Mononuclear cell (primary cell): ENCODE measurements around the gene ABHD17A. TPM values are rescaled to one million over a fixed set of nuclear protein-coding genes. Genes with fewer than 3 reads are reported as not detected.

Source experiments
- H3K27me3 ChIP-seq: 2 replicates; pipeline ENCODE4 v1.6.0; 2011; ENCODE audit warnings: low read length, control low read depth; ENCODE audit not compliant: insufficient read depth
- H3K4me1 ChIP-seq: 2 replicates; pipeline ENCODE4 v1.5.1; 2011; ENCODE audit warnings: mild to moderate bottlenecking, low read length, control low read depth; ENCODE audit not compliant: insufficient read depth
- H3K4me3 ChIP-seq: 2 replicates; pipeline ENCODE4 v1.5.1; 2011; ENCODE audit warnings: mild to moderate bottlenecking, low read length, moderate library complexity
- H3K9me3 ChIP-seq: 2 replicates; pipeline ENCODE4 v1.5.1; 2011; ENCODE audit warnings: low read depth, mild to moderate bottlenecking, control low read depth, low read length
- total RNA-seq: library from RNA; depleted of rRNA; stranded (reverse); fragments of >200 nt; gene quantifications from one replicate; pipeline ENCODE4 v1.2.3, GENCODE V29; 2012

ABHD17A gene
- total RNA-seq, 1 donor, result 97.8 TPM

- H3K4me3 ChIP-seq, result no peak overlapping the region
- no peaks in the 10 kb centered on the region for H3K27me3 ChIP-seq
- peaks cover 16% of the 10 kb centered on the region for H3K4me1 ChIP-seq
- no peaks in the 10 kb centered on the region for H3K9me3 ChIP-seq
These were observed 18.5 kb downstream of the ABHD17A start for GRCh38 chr19:1866693-1867348.

GRCh38 chr19:1865172-1866010 lies 19.9 kb downstream of the ABHD17A start:
- peaks cover 30% of the 10 kb centered on the region for H3K4me1 ChIP-seq
- H3K4me3 ChIP-seq, result no peak overlapping the region
- no peaks in the 10 kb centered on the region for H3K27me3 ChIP-seq
- H3K9me3 ChIP-seq, result no peaks in the 10 kb centered on the region

GRCh38 chr19:1864480-1865171 lies 20.7 kb downstream of the ABHD17A start:
- H3K27me3 ChIP-seq, result no peaks in the 10 kb centered on the region
- H3K9me3 ChIP-seq, result no peaks in the 10 kb centered on the region
- peaks cover 38% of the 10 kb centered on the region for H3K4me1 ChIP-seq
- peak overlapping the region; percentile 61 for H3K4me3 ChIP-seq

- no peaks in the 10 kb centered on the region for H3K27me3 ChIP-seq
- no peaks in the 10 kb centered on the region for H3K9me3 ChIP-seq
- H3K4me3 ChIP-seq, result peak overlapping the region; percentile 61
- H3K4me1 ChIP-seq, result peaks cover 46% of the 10 kb centered on the region
These were observed 21.4 kb downstream of the ABHD17A start for GRCh38 chr19:1863638-1864479.

GRCh38 chr19:1863328-1863637 lies 22.0 kb downstream of the ABHD17A start, which contains the start of gene KLF16:
KLF16 (minus strand) TSS chr19:1863579; CDS start chr19:1863497, 82 bp downstream.
- Histone ChIP-seq H3K9me3 (no peaks in the 10 kb centered on the region), H3K4me1 (peaks cover 52% of the 10 kb centered on the region), H3K27me3 (no peaks in the 10 kb centered on the region), H3K4me3 (peak within 1 kb of the TSS; percentile 70)

- Histone ChIP-seq H3K4me1 (peaks cover 58% of the 10 kb centered on the region), H3K27me3 (no peaks in the 10 kb centered on the region), H3K4me3 (peak overlapping the region; percentile 70), H3K9me3 (no peaks in the 10 kb centered on the region)
These were observed 22.6 kb downstream of the ABHD17A start for GRCh38 chr19:1862424-1863327.

GRCh38 chr19:1862068-1862423 lies 23.2 kb downstream of the ABHD17A start:
- peak overlapping the region; percentile 70 for H3K4me3 ChIP-seq
- no peaks in the 10 kb centered on the region for H3K27me3 ChIP-seq
- H3K9me3 ChIP-seq, result no peaks in the 10 kb centered on the region
- H3K4me1 ChIP-seq, result peaks cover 64% of the 10 kb centered on the region

GRCh38 chr19:1861599-1862031 lies 23.7 kb downstream of the ABHD17A start:
- no peaks in the 10 kb centered on the region for H3K27me3 ChIP-seq
- peaks cover 66% of the 10 kb centered on the region for H3K4me1 ChIP-seq
- H3K9me3 ChIP-seq, result no peaks in the 10 kb centered on the region
- peak overlapping the region; percentile 70 for H3K4me3 ChIP-seq

- H3K4me3 ChIP-seq, result no peak overlapping the region
- H3K9me3 ChIP-seq, result no peaks in the 10 kb centered on the region
- H3K27me3 ChIP-seq, result no peaks in the 10 kb centered on the region
- peaks cover 72% of the 10 kb centered on the region for H3K4me1 ChIP-seq
These were observed 24.3 kb downstream of the ABHD17A start for GRCh38 chr19:1860821-1861598.

GRCh38 chr19:1860042-1860775 lies 25.1 kb downstream of the ABHD17A start:
- no peak overlapping the region for H3K4me3 ChIP-seq
- H3K27me3 ChIP-seq, result no peaks in the 10 kb centered on the region
- peaks cover 76% of the 10 kb centered on the region for H3K4me1 ChIP-seq
- H3K9me3 ChIP-seq, result no peaks in the 10 kb centered on the region

GRCh38 chr19:1859331-1859781 lies 25.9 kb downstream of the ABHD17A start:
- Histone ChIP-seq H3K4me3 (no peak overlapping the region), H3K27me3 (no peaks in the 10 kb centered on the region), H3K9me3 (no peaks in the 10 kb centered on the region)

GRCh38 chr19:1858412-1859081 lies 26.7 kb downstream of the ABHD17A start:
- H3K4me1 ChIP-seq, result peaks cover 87% of the 10 kb centered on the region
- H3K9me3 ChIP-seq, result no peaks in the 10 kb centered on the region
- H3K27me3 ChIP-seq, result no peaks in the 10 kb centered on the region
- H3K4me3 ChIP-seq, result no peak overlapping the region

More at GRCh38 chr19:1859331-1859781, 25.9 kb downstream of the ABHD17A start:
- H3K4me1 ChIP-seq, result peaks cover 79% of the 10 kb centered on the region
